HepG2 (cell line): Measurements from ENCODE around the gene GNG2. TPM values are rescaled to one million over a fixed set of nuclear protein-coding genes. Genes with fewer than 3 reads are reported as not detected.

Experiments
- IRF2 ChIP-seq: IDR thresholded peaks from 2 replicates; pipeline ENCODE4 v1.6.1; 2018; ENCODE audit warnings: missing genetic modification reagents, missing compliant biosample characterization
- SMAD1 ChIP-seq: sonication (generic); formaldehyde crosslinking; IDR thresholded peaks from 2 replicates; pipeline ENCODE4 v1.4.0; 2020; ENCODE audit warnings: missing genetic modification reagents, low read depth, mild to moderate bottlenecking, borderline replicate concordance
- SNAI1 ChIP-seq: sonication (generic); formaldehyde crosslinking; IDR thresholded peaks from 2 replicates; pipeline ENCODE4 v1.5.0; 2020; ENCODE audit warnings: mild to moderate bottlenecking, missing genetic modification reagents, borderline replicate concordance
- TARDBP ChIP-seq: sonication (generic); formaldehyde crosslinking; IDR thresholded peaks from 2 replicates; pipeline ENCODE4 v1.8.0; 2022; ENCODE audit warnings: mild to moderate bottlenecking, missing genetic modification reagents
- TGIF2 ChIP-seq: IDR thresholded peaks from 2 replicates; pipeline ENCODE4 v1.6.1; 2016; ENCODE audit warnings: control low read depth, missing compliant biosample characterization
- ZBTB38 ChIP-seq: sonication (generic); formaldehyde crosslinking; IDR thresholded peaks from 2 replicates; pipeline ENCODE4 v1.5.1; 2020; ENCODE audit warnings: mild to moderate bottlenecking, missing genetic modification reagents
- ZNF441 ChIP-seq: sonication (generic); formaldehyde crosslinking; IDR thresholded peaks from 2 replicates; pipeline ENCODE4 v1.7.0; 2021; ENCODE audit warnings: missing genetic modification reagents, borderline replicate concordance
- ZNF713 ChIP-seq: sonication (generic); formaldehyde crosslinking; IDR thresholded peaks from 2 replicates; pipeline ENCODE4 v1.4.0; 2020; ENCODE audit warnings: mild to moderate bottlenecking, missing genetic modification reagents
- ZNF782 ChIP-seq: sonication (generic); formaldehyde crosslinking; IDR thresholded peaks from 2 replicates; pipeline ENCODE4 v1.4.0; 2020; ENCODE audit warnings: missing genetic modification reagents, mild to moderate bottlenecking, borderline replicate concordance
- polyA plus RNA-seq, 8 experiments: library from polyadenylated mRNA; depleted of rRNA in 3 of 8; stranded (reverse) in 7 of 8; unstranded in 1 of 8; fragments of >200 nt; fragmentation: Illumina TruSeq in 4 of 8; extraction: Trizol in 4 of 8; gene quantifications; 2 replicates each; pipeline versions ENCODE4 v1.2.1 to v1.2.3, GENCODE V29; 2011 to 2016; ENCODE audit warnings: low read depth in 4 of 8, missing spikeins in 1 of 8, mixed read lengths in 1 of 8; ENCODE audit not compliant: insufficient read depth in 1 of 8
- total RNA-seq, 5 experiments: library from RNA; depleted of rRNA; stranded (reverse); fragments of >200 nt; fragmentation: Illumina TruSeq; extraction: Trizol; gene quantifications; 2 replicates each; pipeline ENCODE4 v1.2.3, GENCODE V29; 2016; ENCODE audit warnings: low read depth in 1 of 5
- TF ChIP-seq, protein P1 (sequence below), 2 experiments: fragments of 450-650 bp in 1 of 2; sonication (generic) in 1 of 2; formaldehyde crosslinking in 1 of 2; IDR thresholded peaks; 2 replicates each; pipeline versions ENCODE4 v1.6.1 to v1.8.0; 2016 to 2022; ENCODE audit warnings: antibody characterized with exemption in 1 of 2, mild to moderate bottlenecking in 1 of 2, missing genetic modification reagents in 1 of 2
- TF ChIP-seq, protein P2 (sequence below): sonication (generic); formaldehyde crosslinking; IDR thresholded peaks from 2 replicates; pipeline ENCODE4 v1.8.0; 2022; ENCODE audit warnings: low read depth, missing genetic modification reagents
- TF ChIP-seq, protein P3 (sequence below): sonication (generic); formaldehyde crosslinking; IDR thresholded peaks from 2 replicates; pipeline ENCODE4 v1.8.1; 2023; ENCODE audit warnings: mild to moderate bottlenecking, moderate library complexity, missing genetic modification reagents
- TF ChIP-seq, protein P4 (sequence below): sonication (generic); formaldehyde crosslinking; IDR thresholded peaks from 2 replicates; pipeline ENCODE4 v1.8.0; 2022; ENCODE audit warnings: mild to moderate bottlenecking, missing genetic modification reagents, moderate library complexity

Gene GNG2
- total and polyA plus RNA-seq, 2 of the 13 experiments (the other 11 are each of a cell fraction or from before 2014, with no cell fraction given), result not detected

DNA sequence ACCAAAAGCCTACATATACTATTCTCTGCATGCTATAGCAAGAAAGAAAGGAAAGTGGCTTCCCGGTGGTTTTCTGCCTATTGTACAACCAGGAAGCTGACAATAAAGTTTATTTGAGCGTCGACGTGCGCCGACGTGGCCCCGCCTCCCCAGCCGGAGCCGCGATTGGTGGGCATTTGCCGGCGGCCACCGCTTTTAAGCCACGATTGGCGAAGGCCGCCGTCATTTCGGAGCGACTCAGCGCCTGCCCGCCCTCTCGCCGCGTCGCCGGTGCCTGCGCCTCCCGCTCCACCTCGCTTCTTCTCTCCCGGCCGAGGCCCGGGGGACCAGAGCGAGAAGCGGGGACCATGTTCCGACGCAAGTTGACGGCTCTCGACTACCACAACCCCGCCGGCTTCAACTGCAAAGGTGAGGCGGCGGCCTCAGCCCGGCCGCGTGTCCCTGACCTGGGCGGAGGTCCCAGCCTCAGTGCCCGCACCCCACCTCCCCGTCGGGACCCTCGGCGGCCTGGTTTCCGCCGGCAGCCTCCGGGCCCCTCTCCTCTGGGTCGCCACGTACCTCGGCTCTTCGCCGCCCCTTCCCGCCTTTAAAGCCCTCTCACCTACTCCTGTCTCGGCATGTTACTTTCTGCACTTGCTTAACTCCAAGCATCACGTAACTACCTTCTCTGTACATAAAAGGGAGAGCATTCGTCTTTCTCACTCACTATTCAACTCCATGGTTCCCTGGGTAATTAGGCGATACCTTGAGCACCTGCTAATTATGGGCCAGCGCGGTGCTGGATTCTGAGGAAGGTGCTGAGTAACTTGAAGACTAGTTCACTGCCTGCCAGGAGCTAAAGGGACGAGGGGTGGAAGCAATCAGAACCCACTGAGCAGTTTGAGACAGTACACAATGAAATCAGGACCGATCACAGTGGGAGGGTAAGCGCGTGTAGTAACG is 129.2 kb downstream of the GNG2 start, which contains the start of gene RTRAF (continued):
- TF ChIP-seq, protein P1, sequence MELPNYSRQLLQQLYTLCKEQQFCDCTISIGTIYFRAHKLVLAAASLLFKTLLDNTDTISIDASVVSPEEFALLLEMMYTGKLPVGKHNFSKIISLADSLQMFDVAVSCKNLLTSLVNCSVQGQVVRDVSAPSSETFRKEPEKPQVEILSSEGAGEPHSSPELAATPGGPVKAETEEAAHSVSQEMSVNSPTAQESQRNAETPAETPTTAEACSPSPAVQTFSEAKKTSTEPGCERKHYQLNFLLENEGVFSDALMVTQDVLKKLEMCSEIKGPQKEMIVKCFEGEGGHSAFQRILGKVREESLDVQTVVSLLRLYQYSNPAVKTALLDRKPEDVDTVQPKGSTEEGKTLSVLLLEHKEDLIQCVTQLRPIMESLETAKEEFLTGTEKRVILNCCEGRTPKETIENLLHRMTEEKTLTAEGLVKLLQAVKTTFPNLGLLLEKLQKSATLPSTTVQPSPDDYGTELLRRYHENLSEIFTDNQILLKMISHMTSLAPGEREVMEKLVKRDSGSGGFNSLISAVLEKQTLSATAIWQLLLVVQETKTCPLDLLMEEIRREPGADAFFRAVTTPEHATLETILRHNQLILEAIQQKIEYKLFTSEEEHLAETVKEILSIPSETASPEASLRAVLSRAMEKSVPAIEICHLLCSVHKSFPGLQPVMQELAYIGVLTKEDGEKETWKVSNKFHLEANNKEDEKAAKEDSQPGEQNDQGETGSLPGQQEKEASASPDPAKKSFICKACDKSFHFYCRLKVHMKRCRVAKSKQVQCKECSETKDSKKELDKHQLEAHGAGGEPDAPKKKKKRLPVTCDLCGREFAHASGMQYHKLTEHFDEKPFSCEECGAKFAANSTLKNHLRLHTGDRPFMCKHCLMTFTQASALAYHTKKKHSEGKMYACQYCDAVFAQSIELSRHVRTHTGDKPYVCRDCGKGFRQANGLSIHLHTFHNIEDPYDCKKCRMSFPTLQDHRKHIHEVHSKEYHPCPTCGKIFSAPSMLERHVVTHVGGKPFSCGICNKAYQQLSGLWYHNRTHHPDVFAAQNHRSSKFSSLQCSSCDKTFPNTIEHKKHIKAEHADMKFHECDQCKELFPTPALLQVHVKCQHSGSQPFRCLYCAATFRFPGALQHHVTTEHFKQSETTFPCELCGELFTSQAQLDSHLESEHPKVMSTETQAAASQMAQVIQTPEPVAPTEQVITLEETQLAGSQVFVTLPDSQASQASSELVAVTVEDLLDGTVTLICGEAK (IDR thresholded peaks at IDR 0.05), result peak; percentile 99
- TF ChIP-seq, protein P1 (CRISPR knock-in tag; IDR thresholded peaks at IDR 0.05), result peak; percentile 100
- no peak for TF ChIP-seq ZNF441 (CRISPR knock-in tag)
- peak; percentile 45; the same call in 1 of the 2 replicates for TF ChIP-seq SNAI1 (CRISPR knock-in tag)
- no peak for TF ChIP-seq ZNF713 (CRISPR knock-in tag)
- TF ChIP-seq, protein P2, sequence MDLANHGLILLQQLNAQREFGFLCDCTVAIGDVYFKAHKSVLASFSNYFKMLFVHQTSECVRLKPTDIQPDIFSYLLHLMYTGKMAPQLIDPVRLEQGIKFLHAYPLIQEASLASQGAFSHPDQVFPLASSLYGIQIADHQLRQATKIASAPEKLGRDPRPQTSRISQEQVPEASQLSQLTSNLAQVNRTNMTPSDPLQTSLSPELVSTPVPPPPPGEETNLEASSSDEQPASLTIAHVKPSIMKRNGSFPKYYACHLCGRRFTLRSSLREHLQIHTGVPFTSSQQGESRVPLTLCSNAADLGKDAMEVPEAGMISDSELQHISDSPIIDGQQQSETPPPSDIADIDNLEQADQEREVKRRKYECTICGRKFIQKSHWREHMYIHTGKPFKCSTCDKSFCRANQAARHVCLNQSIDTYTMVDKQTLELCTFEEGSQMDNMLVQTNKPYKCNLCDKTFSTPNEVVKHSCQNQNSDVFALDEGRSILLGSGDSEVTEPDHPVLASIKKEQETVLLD, result peak; percentile 50; the same call in 1 of the 2 replicates
- TF ChIP-seq SMAD1, result peak; percentile 47; the same call in 1 of the 2 replicates
- peak; percentile 72 for TF ChIP-seq IRF2 (CRISPR knock-in tag)
- TF ChIP-seq, protein P3, sequence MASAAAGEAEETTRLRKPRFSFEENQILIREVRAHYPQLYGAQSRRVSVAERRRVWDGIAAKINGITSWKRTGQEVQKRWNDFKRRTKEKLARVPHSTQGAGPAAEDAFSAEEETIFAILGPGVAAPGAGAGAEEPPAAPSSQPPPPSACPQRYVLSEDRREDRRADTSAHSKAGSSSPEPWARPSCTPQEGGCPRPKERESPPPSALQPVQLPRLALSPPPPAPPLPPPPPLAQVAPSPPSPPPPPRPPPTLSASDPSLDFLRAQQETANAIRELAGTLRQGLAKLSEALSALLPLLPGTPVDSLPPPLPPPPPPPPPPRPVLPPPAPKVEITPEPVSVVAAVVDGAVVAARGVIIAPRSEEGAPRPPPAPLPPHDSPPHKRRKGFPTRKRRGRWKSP, result peak; percentile 45
- peak; percentile 61; the same call in 1 of the 2 replicates for TF ChIP-seq TARDBP (CRISPR knock-in tag)
- TF ChIP-seq, protein P4, sequence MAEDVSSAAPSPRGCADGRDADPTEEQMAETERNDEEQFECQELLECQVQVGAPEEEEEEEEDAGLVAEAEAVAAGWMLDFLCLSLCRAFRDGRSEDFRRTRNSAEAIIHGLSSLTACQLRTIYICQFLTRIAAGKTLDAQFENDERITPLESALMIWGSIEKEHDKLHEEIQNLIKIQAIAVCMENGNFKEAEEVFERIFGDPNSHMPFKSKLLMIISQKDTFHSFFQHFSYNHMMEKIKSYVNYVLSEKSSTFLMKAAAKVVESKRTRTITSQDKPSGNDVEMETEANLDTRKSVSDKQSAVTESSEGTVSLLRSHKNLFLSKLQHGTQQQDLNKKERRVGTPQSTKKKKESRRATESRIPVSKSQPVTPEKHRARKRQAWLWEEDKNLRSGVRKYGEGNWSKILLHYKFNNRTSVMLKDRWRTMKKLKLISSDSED (CRISPR knock-in tag), result no peak
- TF ChIP-seq TGIF2 (CRISPR knock-in tag), result peak; percentile 22; the same call in 1 of the 2 replicates
- TF ChIP-seq ZNF782, result 0 out of 2 replicates have a peak, but pooled peaks have one; percentile 20
- TF ChIP-seq ZBTB38 (CRISPR knock-in tag), result peak; percentile 46; the same call in 1 of the 2 replicates
